HepG2 (cell line): Measurements from ENCODE around the gene SEZ6. TPM values are rescaled to one million over a fixed set of nuclear protein-coding genes. Genes with fewer than 3 reads are reported as not detected.

Source experiments
- ATAC-seq: fragments of 200-7000 bp; cut with Tn5 transposase; 3 replicates; pipeline ENCODE4 v1.9.1; 2020; ENCODE audit warnings: mild to moderate bottlenecking, moderate library complexity
- BruUV-seq: library from RNA; stranded (reverse); fragments of 400-500 nt; replicated peaks from 2 replicates; lab custom pipeline; 2021; lab: Mats Ljungman, UMichigan
- CTCF ChIA-PET: fragments of 300-600 bp; formaldehyde crosslinking; extraction: SDS; loops from one replicate; lab custom pipeline; 2021; ENCODE audit warnings: low total read pairs, inconsistent platforms, low intra/inter-chr PET ratio; lab: Yijun Ruan, JAX
- POLR2A ChIA-PET: fragments of 350-600 bp; sonication (Branson Sonifier 250); formaldehyde crosslinking; loops from one replicate; lab custom pipeline; 2020; ENCODE audit warnings: antibody characterized with exemption, inconsistent platforms; lab: Yijun Ruan, JAX
- DNase-seq: peaks from one replicate; pipeline ENCODE4 v3.0.0-alpha.2; 2015; ENCODE audit warnings: low spot score
- FAIRE-seq: peaks from 3 replicates; lab custom pipeline; 2011; peaks lifted over from hg19 to GRCh38; lab: Jason Lieb, UNC
- H2AFZ ChIP-seq: one replicate; pipeline ENCODE4 v1.6.1; 2011; ENCODE audit warnings: low read length, inconsistent platforms
- H3K27ac ChIP-seq: fragments of 300-600 bp; 3 replicates; pipeline ENCODE4 v1.8.0; 2011; ENCODE audit warnings: mixed run types, mild to moderate bottlenecking, mixed read lengths, low read length, inconsistent platforms; ENCODE audit not compliant: insufficient read depth; ENCODE audit errors: extremely low read length
- H3K27me3 ChIP-seq, 2 experiments: fragments of 200-600 bp in 1 of 2; 2 replicates in 1 of 2; 3 replicates in 1 of 2; pipeline versions ENCODE4 v1.6.0 to v1.8.0; 2011; ENCODE audit warnings: low read length in 2 of 2, mild to moderate bottlenecking in 2 of 2, moderate library complexity in 2 of 2, inconsistent platforms in 1 of 2; ENCODE audit not compliant: insufficient read depth in 2 of 2, control insufficient read depth in 1 of 2
- H3K36me3 ChIP-seq, 2 experiments: fragments of 200-600 bp in 1 of 2; replicated peaks in 1 of 2; 2 replicates in 1 of 2; 3 replicates in 1 of 2; pipeline versions ENCODE4 v1.5.1 to v1.8.0; 2011; ENCODE audit warnings: low read length in 2 of 2, inconsistent platforms in 1 of 2; ENCODE audit not compliant: insufficient read depth in 2 of 2, control insufficient read depth in 1 of 2
- H3K4me1 ChIP-seq: 2 replicates; pipeline ENCODE4 v1.5.1; 2012; ENCODE audit warnings: low read length, inconsistent platforms; ENCODE audit not compliant: insufficient read depth
- H3K4me2 ChIP-seq: 2 replicates; pipeline ENCODE4 v1.6.0; 2011; ENCODE audit warnings: low read depth, low read length, inconsistent platforms
- H3K4me3 ChIP-seq, 3 experiments: fragments of 200-600 bp in 1 of 3; sonication (generic), shearing (Covaris generic) in 1 of 3; replicated peaks in 1 of 3; 2 replicates each; pipeline ENCODE4 v1.5.1; 2011 to 2016; ENCODE audit warnings: low read length in 3 of 3, inconsistent platforms in 2 of 3, low read depth in 2 of 3, mild to moderate bottlenecking in 2 of 3, control low read depth in 1 of 3, mixed read lengths in 1 of 3; ENCODE audit not compliant: insufficient read depth in 1 of 3
- H3K79me2 ChIP-seq: one replicate; pipeline ENCODE4 v1.6.1; 2011; ENCODE audit warnings: low read length, inconsistent platforms; ENCODE audit not compliant: insufficient read depth
- H3K9ac ChIP-seq: 2 replicates; pipeline ENCODE4 v1.6.0; 2011; ENCODE audit warnings: mild to moderate bottlenecking, low read depth, low read length, inconsistent platforms; ENCODE audit not compliant: insufficient read depth
- H3K9me3 ChIP-seq: 2 replicates; pipeline ENCODE4 v1.5.1; 2012; ENCODE audit warnings: mild to moderate bottlenecking, low read length
- H4K20me1 ChIP-seq: 2 replicates; pipeline ENCODE4 v1.6.0; 2011; ENCODE audit warnings: inconsistent platforms, mild to moderate bottlenecking, low read length, moderate library complexity; ENCODE audit not compliant: insufficient read depth
- AHR ChIP-seq: IDR thresholded peaks from 2 replicates; pipeline ENCODE4 v1.6.1; 2018; ENCODE audit warnings: missing genetic modification reagents, missing compliant biosample characterization
- GATAD2A ChIP-seq: IDR thresholded peaks from 2 replicates; pipeline ENCODE4 v1.6.1; 2016
- KLF11 ChIP-seq: IDR thresholded peaks from 2 replicates; pipeline ENCODE4 v1.6.1; 2016; ENCODE audit warnings: missing compliant biosample characterization
- MAZ ChIP-seq, 2 experiments: sonication (generic) in 1 of 2; formaldehyde crosslinking in 1 of 2; IDR thresholded peaks; 2 replicates each; pipeline versions ENCODE4 v1.5.0 to v1.6.1; 2012 to 2020; ENCODE audit warnings: low read depth in 2 of 2, mild to moderate bottlenecking in 2 of 2, borderline replicate concordance in 1 of 2, improper control_type of control experiment in 1 of 2, low read length in 1 of 2, missing genetic modification reagents in 1 of 2, moderate library complexity in 1 of 2
- NR2C2 ChIP-seq: sonication (generic); formaldehyde crosslinking; IDR thresholded peaks from 2 replicates; pipeline ENCODE4 v1.4.0; 2020; ENCODE audit warnings: missing genetic modification reagents, mild to moderate bottlenecking, moderate library complexity, borderline replicate concordance
- SMARCC2 ChIP-seq: fragments of 450-650 bp; IDR thresholded peaks from 2 replicates; pipeline ENCODE4 v1.6.1; 2017; ENCODE audit warnings: antibody characterized with exemption, mild to moderate bottlenecking
- SPEN ChIP-seq: sonication (generic); formaldehyde crosslinking; IDR thresholded peaks from 2 replicates; pipeline ENCODE4 v1.5.1; 2020; ENCODE audit warnings: low read depth, mild to moderate bottlenecking, missing genetic modification reagents
- ZEB1 ChIP-seq: IDR thresholded peaks from 2 replicates; pipeline ENCODE4 v1.6.1; 2012; ENCODE audit warnings: mild to moderate bottlenecking, low read depth, inconsistent platforms; ENCODE audit not compliant: insufficient replicate concordance
- ZNF121 ChIP-seq: sonication (generic); formaldehyde crosslinking; IDR thresholded peaks from 2 replicates; pipeline ENCODE4 v1.5.0; 2020; ENCODE audit warnings: mild to moderate bottlenecking, missing genetic modification reagents
- ZNF136 ChIP-seq: sonication (generic); formaldehyde crosslinking; IDR thresholded peaks from 2 replicates; pipeline ENCODE4 v1.8.1; 2022; ENCODE audit warnings: low read depth, mild to moderate bottlenecking, moderate library complexity, missing genetic modification reagents
- ZNF263 ChIP-seq: sonication (generic); formaldehyde crosslinking; IDR thresholded peaks from 2 replicates; pipeline ENCODE4 v1.4.0; 2020; ENCODE audit warnings: missing genetic modification reagents
- ZNF816 ChIP-seq: sonication (generic); formaldehyde crosslinking; IDR thresholded peaks from 2 replicates; pipeline ENCODE4 v1.8.0; 2022; ENCODE audit warnings: missing genetic modification reagents, mild to moderate bottlenecking, borderline replicate concordance
- WGBS: methylation state at CpG from one replicate; pipeline ENCODE4 v1.1.6; 2017; ENCODE audit warnings: low lambda C conversion rate; 5-methylcytosine and 5-hydroxymethylcytosine counted together
- in situ Hi-C: cut with HindIII; loops from 2 replicates; pipeline ENCODE4 v1.10.0; 2017; ENCODE audit warnings: low pct_unique_long_range_greater_than_20kb; ENCODE audit not compliant: extremely low pct_ligation_motif_present
- intact Hi-C: fragments of 100-400 bp; cut with micrococcal nuclease; formaldehyde crosslinking; loops from one replicate; pipeline ENCODE4 v1.10.0; 2022; ENCODE audit not compliant: unreplicated experiment
- polyA plus RNA-seq, 8 experiments: library from polyadenylated mRNA; depleted of rRNA in 3 of 8; stranded (reverse) in 7 of 8; unstranded in 1 of 8; fragments of >200 nt; fragmentation: Illumina TruSeq in 4 of 8; extraction: Trizol in 4 of 8; gene quantifications; 2 replicates each; pipeline versions ENCODE4 v1.2.1 to v1.2.3, GENCODE V29; 2011 to 2016; ENCODE audit warnings: low read depth in 4 of 8, missing spikeins in 1 of 8, mixed read lengths in 1 of 8; ENCODE audit not compliant: insufficient read depth in 1 of 8
- total RNA-seq, 5 experiments: library from RNA; depleted of rRNA; stranded (reverse); fragments of >200 nt; fragmentation: Illumina TruSeq; extraction: Trizol; gene quantifications; 2 replicates each; pipeline ENCODE4 v1.2.3, GENCODE V29; 2016; ENCODE audit warnings: low read depth in 1 of 5
- TF ChIP-seq, protein P1 (sequence below): IDR thresholded peaks from 2 replicates; pipeline ENCODE4 v1.4.0; 2020; ENCODE audit warnings: mild to moderate bottlenecking, missing genetic modification reagents

The SEZ6 gene
- total and polyA plus RNA-seq, 2 of the 13 experiments (the other 11 are each of a cell fraction or from before 2014, with no cell fraction given), result not detected

DNA sequence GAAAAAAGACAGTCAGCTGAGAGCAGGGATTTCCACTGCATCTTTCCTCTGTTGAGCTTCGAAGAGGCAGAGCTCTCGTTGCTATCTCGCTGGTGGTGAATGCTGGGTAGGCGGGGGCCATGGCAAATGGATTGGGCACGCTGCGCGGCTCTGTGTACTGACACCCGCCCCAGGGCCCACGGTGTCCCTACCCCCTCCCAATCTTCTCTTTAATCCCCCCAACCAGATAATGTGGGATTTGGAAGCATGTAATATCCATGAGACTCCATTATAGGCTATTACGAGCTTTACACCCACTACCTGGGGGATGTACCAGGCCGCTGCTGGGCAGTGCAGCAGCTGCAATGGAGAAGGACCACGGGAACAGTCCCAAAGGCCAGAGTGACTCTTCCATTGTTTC is 45.4 kb upstream of the SEZ6 start:
- ChIA-PET POLR2A (interaction anchor here (0.6 kb wide), 1 partner anchor 8 kb away, joined by 3 read pairs; the partner anchor contains the start of gene PIPOX), CTCF (no interaction called here)
- Histone ChIP-seq H4K20me1 (peaks cover 4% of the 10 kb centered on the region; the same call in 1 of the 2 replicates), H3K27me3 (no peaks in the 10 kb centered on the region), H2AFZ (no peak overlapping the region), H3K4me1 (peaks cover 17% of the 10 kb centered on the region), H3K9ac (no peak overlapping the region), H3K4me2 (no peak overlapping the region), H3K27ac (no peak overlapping the region), H3K36me3 (peaks cover 28 to 74% of the 10 kb centered on the region in 2 experiments), H3K9me3 (no peaks in the 10 kb centered on the region), H3K4me3 (no peak overlapping the region), H3K79me2 (peaks cover 17% of the 10 kb centered on the region)
- TF ChIP-seq ZEB1, result no peak
- no peak for TF ChIP-seq ZNF263 (CRISPR knock-in tag)
- no peak for TF ChIP-seq MAZ (IDR thresholded peaks at IDR 0.05; ENCODE audit: borderline replicate concordance, low read depth, low read length)
- TF ChIP-seq MAZ (CRISPR knock-in tag; IDR thresholded peaks at IDR 0.05; ENCODE audit: low read depth), result no peak
- TF ChIP-seq GATAD2A (CRISPR knock-in tag), result no peak
- TF ChIP-seq KLF11 (CRISPR knock-in tag), result no peak
- TF ChIP-seq SMARCC2, result no peak
- no peak for TF ChIP-seq NR2C2
- TF ChIP-seq ZNF136 (CRISPR knock-in tag), result no peak
- TF ChIP-seq SPEN (CRISPR knock-in tag), result no peak
- no peak for TF ChIP-seq ZNF121
- TF ChIP-seq, protein P1, sequence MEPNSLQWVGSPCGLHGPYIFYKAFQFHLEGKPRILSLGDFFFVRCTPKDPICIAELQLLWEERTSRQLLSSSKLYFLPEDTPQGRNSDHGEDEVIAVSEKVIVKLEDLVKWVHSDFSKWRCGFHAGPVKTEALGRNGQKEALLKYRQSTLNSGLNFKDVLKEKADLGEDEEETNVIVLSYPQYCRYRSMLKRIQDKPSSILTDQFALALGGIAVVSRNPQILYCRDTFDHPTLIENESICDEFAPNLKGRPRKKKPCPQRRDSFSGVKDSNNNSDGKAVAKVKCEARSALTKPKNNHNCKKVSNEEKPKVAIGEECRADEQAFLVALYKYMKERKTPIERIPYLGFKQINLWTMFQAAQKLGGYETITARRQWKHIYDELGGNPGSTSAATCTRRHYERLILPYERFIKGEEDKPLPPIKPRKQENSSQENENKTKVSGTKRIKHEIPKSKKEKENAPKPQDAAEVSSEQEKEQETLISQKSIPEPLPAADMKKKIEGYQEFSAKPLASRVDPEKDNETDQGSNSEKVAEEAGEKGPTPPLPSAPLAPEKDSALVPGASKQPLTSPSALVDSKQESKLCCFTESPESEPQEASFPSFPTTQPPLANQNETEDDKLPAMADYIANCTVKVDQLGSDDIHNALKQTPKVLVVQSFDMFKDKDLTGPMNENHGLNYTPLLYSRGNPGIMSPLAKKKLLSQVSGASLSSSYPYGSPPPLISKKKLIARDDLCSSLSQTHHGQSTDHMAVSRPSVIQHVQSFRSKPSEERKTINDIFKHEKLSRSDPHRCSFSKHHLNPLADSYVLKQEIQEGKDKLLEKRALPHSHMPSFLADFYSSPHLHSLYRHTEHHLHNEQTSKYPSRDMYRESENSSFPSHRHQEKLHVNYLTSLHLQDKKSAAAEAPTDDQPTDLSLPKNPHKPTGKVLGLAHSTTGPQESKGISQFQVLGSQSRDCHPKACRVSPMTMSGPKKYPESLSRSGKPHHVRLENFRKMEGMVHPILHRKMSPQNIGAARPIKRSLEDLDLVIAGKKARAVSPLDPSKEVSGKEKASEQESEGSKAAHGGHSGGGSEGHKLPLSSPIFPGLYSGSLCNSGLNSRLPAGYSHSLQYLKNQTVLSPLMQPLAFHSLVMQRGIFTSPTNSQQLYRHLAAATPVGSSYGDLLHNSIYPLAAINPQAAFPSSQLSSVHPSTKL (CRISPR knock-in tag), result no peak
- no peak for TF ChIP-seq AHR (CRISPR knock-in tag)
- TF ChIP-seq ZNF816, result no peak
- in situ Hi-C loops (no loop called here), intact Hi-C loops (no loop called here)
- ATAC-seq, result no peak
- no TSS peak for BruUV-seq
- no peak for DNase-seq
- no peak for FAIRE-seq
- WGBS, result 96% methylated on average over 12 of the region's 12 CpGs
